ENCODE results near the gene MSMP. TPM values are rescaled to one million over a fixed set of nuclear protein-coding genes. Genes with fewer than 3 reads are reported as not detected.

Gene MSMP
- total RNA-seq, 2 experiments from 2014 or later, result 0.48 TPM; not detected in 1

Other genes starting within 250 kb of the MSMP start
- gene TESK1, start 149.0 kb downstream of the MSMP start, total RNA-seq, result 10 to 100 TPM; 31.7 to 32.3 TPM
- gene CD72, start 135.9 kb downstream of the MSMP start, total RNA-seq, result 10 to 100 TPM; 11.8 to 11.9 TPM
- 100 to 1,000 TPM; 210 to 214 TPM for gene SIT1, start 103.3 kb downstream of the MSMP start, total RNA-seq
- gene RMRP, start 96.3 kb downstream of the MSMP start, total RNA-seq, result over 10,000 TPM in 1 of 2 experiments, 1,000 to 10,000 TPM in 1; 9,885 to 10,678 TPM
- 10 to 100 TPM; 36.6 to 37.7 TPM for gene CCDC107, start 96.0 kb downstream of the MSMP start, total RNA-seq
- 10 to 100 TPM; 19.1 to 19.9 TPM for gene ARHGEF39, start 89.1 kb downstream of the MSMP start, total RNA-seq
- gene CA9, start 80.3 kb downstream of the MSMP start, total RNA-seq, result 1 to 10 TPM; 1.1 to 1.2 TPM
- gene TPM2, start 64.4 kb downstream of the MSMP start, total RNA-seq, result 1 to 10 TPM; 8.9 to 9.2 TPM
- gene TLN1, start 22.1 kb downstream of the MSMP start, total RNA-seq, result 100 to 1,000 TPM; 341 to 354 TPM
- gene CREB3, start 21.6 kb downstream of the MSMP start, total RNA-seq, result 10 to 100 TPM; 23.2 to 24.1 TPM
- 10 to 100 TPM; 45.8 to 49.1 TPM for gene GBA2, start 5.0 kb downstream of the MSMP start, total RNA-seq
- 10 to 100 TPM; 29.1 to 29.5 TPM for gene RGP1, start 5.0 kb downstream of the MSMP start, total RNA-seq
- gene NPR2, start 37.3 kb upstream of the MSMP start, total RNA-seq, result 1 to 10 TPM; 7.7 to 8.5 TPM
- 1 to 10 TPM; 2.0 to 2.2 TPM for gene SPAG8, start 58.0 kb upstream of the MSMP start, total RNA-seq
- 10 to 100 TPM; 77.8 to 79.2 TPM for gene HINT2, start 60.8 kb upstream of the MSMP start, total RNA-seq
- gene FAM221B, start 74.5 kb upstream of the MSMP start, total RNA-seq, result not detected
- 1 to 10 TPM; 3.1 to 3.2 TPM for gene TMEM8B, start 75.0 kb upstream of the MSMP start, total RNA-seq
- not detected for gene OR13J1, start 116.1 kb upstream of the MSMP start, total RNA-seq
- not detected for gene HRCT1, start 151.9 kb upstream of the MSMP start, total RNA-seq
- not detected for gene SPAAR, start 155.2 kb upstream of the MSMP start, total RNA-seq
- not detected for gene OR2S2, start 203.9 kb upstream of the MSMP start, total RNA-seq